GM23338 (cell line): ENCODE results near the gene SLC22A16. TPM values are rescaled to one million over a fixed set of nuclear protein-coding genes. Genes with fewer than 3 reads are reported as not detected.
A peak's percentile ranks its signal among the peaks of the same experiment; 100 is the strongest.

ENCODE experiments used
- ATAC-seq: fragments of 200-7000 bp; cut with Tn5 transposase; 3 replicates; pipeline ENCODE4 v1.9.1; 2020
- DNase-seq: peaks from one replicate; pipeline ENCODE4 v3.0.0-alpha.2; 2015; ENCODE audit warnings: low spot score
- H2AFZ ChIP-seq: fragments of 200-600 bp; sonication (generic); 2 replicates; pipeline ENCODE4 v1.8.0; 2016; ENCODE audit warnings: antibody characterized with exemption, mild to moderate bottlenecking, moderate library complexity
- H3F3A ChIP-seq: fragments of 200-600 bp; sonication (generic); replicated peaks from 2 replicates; pipeline ENCODE4 v1.8.0; 2017; ENCODE audit warnings: antibody characterized with exemption, mixed run types, low read depth
- H3K27ac ChIP-seq: fragments of 200-600 bp; sonication (generic); 2 replicates; pipeline ENCODE4 v1.6.1; 2016; ENCODE audit warnings: low read depth
- H3K27me3 ChIP-seq: fragments of 200-600 bp; sonication (generic); 2 replicates; pipeline ENCODE4 v1.8.0; 2016; ENCODE audit warnings: mild to moderate bottlenecking, mixed run types, moderate library complexity; ENCODE audit not compliant: insufficient read depth
- H3K36me3 ChIP-seq: fragments of 200-600 bp; sonication (generic); 2 replicates; pipeline ENCODE4 v1.8.0; 2016; ENCODE audit warnings: mild to moderate bottlenecking; ENCODE audit not compliant: insufficient read depth
- H3K4me1 ChIP-seq: fragments of 200-600 bp; sonication (generic); 2 replicates; pipeline ENCODE4 v1.8.0; 2016; ENCODE audit warnings: mild to moderate bottlenecking, moderate library complexity; ENCODE audit not compliant: insufficient read depth
- H3K4me2 ChIP-seq: fragments of 200-600 bp; sonication (generic); 2 replicates; pipeline ENCODE4 v1.7.1; 2017; ENCODE audit warnings: mixed run types
- H3K4me3 ChIP-seq: fragments of 200-600 bp; sonication (generic); 2 replicates; pipeline ENCODE4 v1.6.1; 2016; ENCODE audit warnings: mixed run types
- H3K79me2 ChIP-seq: fragments of 200-600 bp; sonication (generic); replicated peaks from 2 replicates; pipeline ENCODE4 v1.8.0; 2017; ENCODE audit warnings: mild to moderate bottlenecking; ENCODE audit not compliant: insufficient read depth
- H3K9me2 ChIP-seq: fragments of 200-600 bp; sonication (generic); 2 replicates; pipeline ENCODE4 v1.8.0; 2017; ENCODE audit not compliant: insufficient read depth
- H4K20me1 ChIP-seq: fragments of 200-600 bp; sonication (generic); replicated peaks from 2 replicates; pipeline ENCODE4 v1.8.0; 2017; ENCODE audit warnings: mild to moderate bottlenecking; ENCODE audit not compliant: insufficient read depth
- H3K27ac Mint-ChIP-seq: 2 replicates; pipeline ENCODE4 v1.8.0; 2020; ENCODE audit warnings: inconsistent platforms, mild to moderate bottlenecking, moderate library complexity, mixed read lengths
- H3K27me3 Mint-ChIP-seq: 3 replicates; pipeline ENCODE4 v1.8.0; 2022; ENCODE audit warnings: low read depth, mild to moderate bottlenecking, moderate library complexity, mixed read lengths, inconsistent platforms; ENCODE audit not compliant: insufficient read depth, poor library complexity
- H3K36me3 Mint-ChIP-seq: 3 replicates; pipeline ENCODE4 v1.8.0; 2021; ENCODE audit warnings: low read depth, mild to moderate bottlenecking, inconsistent platforms, moderate library complexity, mixed read lengths
- H3K4me1 Mint-ChIP-seq: 3 replicates; pipeline ENCODE4 v1.8.0; 2020; ENCODE audit warnings: mild to moderate bottlenecking, inconsistent platforms, mixed read lengths
- H3K4me3 Mint-ChIP-seq: 3 replicates; pipeline ENCODE4 v1.8.0; 2021; ENCODE audit warnings: moderate library complexity, mild to moderate bottlenecking, inconsistent platforms, mixed read lengths
- H3K9me3 Mint-ChIP-seq: 3 replicates; pipeline ENCODE4 v1.8.0; 2020; ENCODE audit warnings: moderate library complexity, mild to moderate bottlenecking, inconsistent platforms, mixed read lengths
- CREB1 ChIP-seq: fragments of 250-450 bp; sonication (Bioruptor Pico); IDR thresholded peaks from 2 replicates; pipeline ENCODE4 v1.5.0; 2020; ENCODE audit warnings: low read depth, mild to moderate bottlenecking, moderate library complexity
- CTCF ChIP-seq, 2 experiments: fragments of 200-600 bp in 1 of 2; sonication (generic) in 1 of 2; conservative IDR thresholded peaks; 2 replicates each; pipeline versions ENCODE4 v1.5.1 to v1.6.1; 2016 to 2017; ENCODE audit warnings: antibody characterized with exemption in 2 of 2, low read depth in 2 of 2, mild to moderate bottlenecking in 2 of 2, moderate library complexity in 1 of 2
- EZH2 ChIP-seq: fragments of 200-600 bp; sonication (generic); IDR thresholded peaks from one replicate; pipeline ENCODE4 v1.8.0; 2017; ENCODE audit warnings: antibody characterized with exemption, mild to moderate bottlenecking, low read depth; ENCODE audit not compliant: unreplicated experiment
- EZH2phosphoT487 ChIP-seq: fragments of 200-600 bp; sonication (generic); IDR thresholded peaks from one replicate; pipeline ENCODE4 v1.8.1; 2018; ENCODE audit warnings: antibody characterized with exemption; ENCODE audit not compliant: unreplicated experiment
- POLR2AphosphoS5 ChIP-seq: IDR thresholded peaks from 2 replicates; pipeline ENCODE4 v1.6.1; 2016; ENCODE audit warnings: antibody characterized with exemption, low read depth
- REST ChIP-seq: IDR thresholded peaks from one replicate; pipeline ENCODE4 v1.6.1; 2018; ENCODE audit warnings: antibody characterized with exemption; ENCODE audit not compliant: unreplicated experiment
- STAT1 ChIP-seq: IDR thresholded peaks from one replicate; pipeline ENCODE4 v1.6.1; 2016; ENCODE audit warnings: antibody characterized with exemption; ENCODE audit not compliant: unreplicated experiment
- ZNF114 ChIP-seq: fragments of 250-450 bp; sonication (Bioruptor Pico); IDR thresholded peaks from 2 replicates; pipeline ENCODE4 v1.5.0; 2020; ENCODE audit warnings: mild to moderate bottlenecking, moderate library complexity
- ZNF462 ChIP-seq: fragments of 250-450 bp; sonication (Bioruptor Pico); IDR thresholded peaks from 2 replicates; pipeline ENCODE4 v1.5.0; 2020; ENCODE audit warnings: mild to moderate bottlenecking, moderate library complexity
- polyA plus RNA-seq: library from polyadenylated mRNA; unstranded; fragments of >200 nt; fragmentation: Nextera tagmentation; extraction: Ambion mirVana; gene quantifications from 2 replicates; pipeline ENCODE4 v1.2.1, GENCODE V29; 2016
- total RNA-seq: library from RNA; depleted of rRNA; stranded (reverse); fragments of >200 nt; shearing (Covaris generic); gene quantifications from 2 replicates; pipeline ENCODE4 v1.2.3, GENCODE V29; 2014

Gene SLC22A16
- total and polyA plus RNA-seq, 2 experiments from 2014 or later = 0.37 to 0.42 TPM

- no peak for TF ChIP-seq EZH2phosphoT487
- no peak for TF ChIP-seq REST
These were observed 82.0 kb downstream of the SLC22A16 start (continued) for GRCh38 chr6:110394409-110394808.

GRCh38 chr6:110392727-110393126 lies 83.7 kb downstream of the SLC22A16 start:
- no peaks in the 10 kb centered on the region for H3K27me3 ChIP-seq
- no peaks in the 10 kb centered on the region for H3K9me2 ChIP-seq
- peak overlapping the region; percentile 34; the same call in 1 of the 2 replicates for H2AFZ ChIP-seq
- no peak overlapping the region for H3K4me3 Mint-ChIP-seq
- H3K4me1 ChIP-seq = no peaks in the 10 kb centered on the region; the same call in 1 of the 2 replicates
- no peak overlapping the region for H3K4me3 ChIP-seq
- H3K27me3 Mint-ChIP-seq = peaks cover 1% of the 10 kb centered on the region
- H3F3A ChIP-seq = no peaks in the 10 kb centered on the region
- H3K27ac Mint-ChIP-seq = no peak overlapping the region
- peaks cover 4% of the 10 kb centered on the region for H3K4me1 Mint-ChIP-seq
- H3K79me2 ChIP-seq = no peaks in the 10 kb centered on the region
- H3K27ac ChIP-seq = no peak overlapping the region
- no peaks in the 10 kb centered on the region for H3K9me3 Mint-ChIP-seq
- H3K36me3 ChIP-seq = no peaks in the 10 kb centered on the region
- DNase-seq (peak; percentile 55), ATAC-seq (peak; percentile 93)
- no peak overlapping the region for H3K4me2 ChIP-seq
- TF ChIP-seq ZNF114 (no peak), ZNF462 (no peak), POLR2AphosphoS5 (no peak), CTCF (conservative IDR thresholded peaks at IDR 0.05; ENCODE audit: low read depth in 2 of 2) (peak in 1 of 2 experiments; percentile 19; a peak in 1 of 4 replicates), EZH2 (no peak), CREB1 (CRISPR knock-in tag) (no peak), STAT1 (no peak)
- H3K36me3 Mint-ChIP-seq = no peaks in the 10 kb centered on the region
- no peaks in the 10 kb centered on the region for H4K20me1 ChIP-seq
